GF-D8 (cell line): ENCODE results near the gene FGD4.
"Not testable (repeated sequence)": the region's sequence is repeated elsewhere in the genome, so short reads cannot be mapped to it uniquely, and the experiment has no call there.

ENCODE experiments used
- DNase-seq: peaks from one replicate; lab custom pipeline; 2025; lab: John Stamatoyannopoulos, UW

The FGD4 gene

GRCh38 chr12:32522331-32523221, 123.2 kb downstream of the FGD4 start:
- DNase-seq, result peak; percentile 76

GRCh38 chr12:32525802-32526201, 126.4 kb downstream of the FGD4 start:
- DNase-seq, result not testable (repeated sequence)

GRCh38 chr12:32526343-32526742, 127.0 kb downstream of the FGD4 start:
- DNase-seq, result not testable (repeated sequence)

- DNase-seq, result no peak
These were observed 133.1 kb downstream of the FGD4 start for GRCh38 chr12:32532422-32532821.

- DNase-seq, result no peak
These were observed 133.6 kb downstream of the FGD4 start for GRCh38 chr12:32532951-32533350.

GRCh38 chr12:32533506-32533905, 134.1 kb downstream of the FGD4 start:
- DNase-seq, result not testable (repeated sequence)

- peak; percentile 42 for DNase-seq
These were observed 134.7 kb downstream of the FGD4 start for GRCh38 chr12:32533971-32534590.

GRCh38 chr12:32534698-32535097, 135.3 kb downstream of the FGD4 start:
- no peak for DNase-seq

GRCh38 chr12:32535288-32535999, 136.1 kb downstream of the FGD4 start:
- DNase-seq, result peak; percentile 84

- no peak for DNase-seq
These were observed 136.6 kb downstream of the FGD4 start for GRCh38 chr12:32536000-32536345.

GRCh38 chr12:32541754-32542374, 142.5 kb downstream of the FGD4 start:
- peak; percentile 29 for DNase-seq

GRCh38 chr12:32542428-32543229, 143.3 kb downstream of the FGD4 start:
- no peak for DNase-seq

- DNase-seq, result no peak
These were observed 145.5 kb downstream of the FGD4 start for GRCh38 chr12:32544893-32545292.

- peak; percentile 22 for DNase-seq
These were observed 146.1 kb downstream of the FGD4 start for GRCh38 chr12:32545413-32545980.

GRCh38 chr12:32546272-32546671, 146.9 kb downstream of the FGD4 start:
- DNase-seq, result no peak

GRCh38 chr12:32548691-32549281, 149.4 kb downstream of the FGD4 start:
- no peak for DNase-seq

- DNase-seq, result no peak
These were observed 150.3 kb downstream of the FGD4 start for GRCh38 chr12:32549675-32550079.

- DNase-seq, result no peak
These were observed 151.7 kb downstream of the FGD4 start for GRCh38 chr12:32551058-32551457.

GRCh38 chr12:32558903-32559302, 159.5 kb downstream of the FGD4 start:
- no peak for DNase-seq

- DNase-seq, result no peak
These were observed 160.1 kb downstream of the FGD4 start for GRCh38 chr12:32559434-32559833.

GRCh38 chr12:32560520-32560919, 161.2 kb downstream of the FGD4 start:
- no peak for DNase-seq
